Activated CD8-positive, alpha-beta T cell treated with anti-CD3 and anti-CD28 coated beads for 36 hours (primary cell): Measurements from ENCODE around the gene CUL3. TPM values are rescaled to one million over a fixed set of nuclear protein-coding genes. Genes with fewer than 3 reads are reported as not detected.

Source experiments
- ATAC-seq: fragments of 200-7000 bp; cut with Tn5 transposase; one replicate; pipeline ENCODE4 v1.10.0; 2021; ENCODE audit warnings: mild to moderate bottlenecking, moderate library complexity
- CTCF ChIA-PET: fragments of 350-600 bp; sonication (Branson Sonifier 250); formaldehyde crosslinking; loops from one replicate; lab custom pipeline; 2021; ENCODE audit warnings: antibody characterized with exemption; lab: Charles Lee
- POLR2A ChIA-PET: fragments of 350-600 bp; sonication (Branson Sonifier 250); formaldehyde crosslinking; loops from one replicate; lab custom pipeline; 2021; ENCODE audit warnings: antibody characterized with exemption; lab: Charles Lee
- DNase-seq: peaks from one replicate; pipeline ENCODE4 v3.0.0-alpha.2; 2020
- H3K27ac Mint-ChIP-seq: one replicate; pipeline ENCODE4 v1.8.0; 2021; ENCODE audit warnings: mild to moderate bottlenecking, mixed read lengths
- H3K27me3 Mint-ChIP-seq: one replicate; pipeline ENCODE4 v1.8.0; 2021; ENCODE audit warnings: mixed read lengths
- H3K36me3 Mint-ChIP-seq: one replicate; pipeline ENCODE4 v1.8.0; 2021; ENCODE audit warnings: low read depth, mixed read lengths
- H3K4me1 Mint-ChIP-seq: one replicate; pipeline ENCODE4 v1.8.0; 2021; ENCODE audit warnings: low read depth, mixed read lengths
- H3K4me3 Mint-ChIP-seq: one replicate; pipeline ENCODE4 v1.8.0; 2021; ENCODE audit warnings: mild to moderate bottlenecking, moderate library complexity, mixed read lengths
- H3K9me3 Mint-ChIP-seq: one replicate; pipeline ENCODE4 v1.8.0; 2021; ENCODE audit warnings: mixed read lengths
- CTCF ChIP-seq: fragments of 200-600 bp; IDR thresholded peaks from one replicate; pipeline ENCODE4 v1.8.0; 2022; ENCODE audit warnings: antibody characterized with exemption, mild to moderate bottlenecking
- intact Hi-C: fragments of 100-400 bp; cut with micrococcal nuclease; formaldehyde crosslinking; loops from one replicate; pipeline ENCODE4 v1.10.0; 2022
- total RNA-seq, 2 experiments: library from RNA; stranded (reverse); gene quantifications; one replicate each; pipeline ENCODE4 v1.2.3, GENCODE V29; 2021

Gene CUL3
- total RNA-seq, 2 experiments from 2014 or later = 75.0 to 76.7 TPM

DNA sequence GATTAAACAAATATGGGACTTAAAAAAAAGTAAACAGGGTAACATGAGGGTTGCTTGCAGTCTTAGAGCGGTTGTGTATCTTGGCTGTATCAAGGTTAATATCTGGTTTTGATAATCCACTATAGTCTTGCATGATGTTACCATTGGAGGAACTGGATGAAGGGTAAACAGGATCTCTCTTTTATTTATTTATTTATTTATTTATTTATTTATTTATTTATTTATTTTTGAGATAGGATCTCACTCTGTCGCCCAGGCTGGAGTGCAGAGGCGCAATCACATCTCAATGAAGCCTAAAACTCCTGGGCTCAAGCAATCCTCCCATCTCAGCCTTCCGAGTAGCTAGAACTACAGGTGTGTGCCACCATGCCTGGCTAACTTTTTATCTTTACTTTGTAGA, 140.4 kb downstream of the CUL3 start:
- no peaks in the 10 kb centered on the region for H3K9me3 Mint-ChIP-seq
- no peak overlapping the region for H3K4me3 Mint-ChIP-seq
- peaks cover 40% of the 10 kb centered on the region for H3K27me3 Mint-ChIP-seq
- ATAC-seq (no peak), DNase-seq (no peak)
- no peaks in the 10 kb centered on the region for H3K36me3 Mint-ChIP-seq
- ChIA-PET POLR2A (no interaction called here), CTCF (no interaction called here)
- intact Hi-C loops = no loop called here
- H3K27ac Mint-ChIP-seq = no peak overlapping the region
- no peak for TF ChIP-seq CTCF
- peaks cover 10% of the 10 kb centered on the region for H3K4me1 Mint-ChIP-seq

DNA sequence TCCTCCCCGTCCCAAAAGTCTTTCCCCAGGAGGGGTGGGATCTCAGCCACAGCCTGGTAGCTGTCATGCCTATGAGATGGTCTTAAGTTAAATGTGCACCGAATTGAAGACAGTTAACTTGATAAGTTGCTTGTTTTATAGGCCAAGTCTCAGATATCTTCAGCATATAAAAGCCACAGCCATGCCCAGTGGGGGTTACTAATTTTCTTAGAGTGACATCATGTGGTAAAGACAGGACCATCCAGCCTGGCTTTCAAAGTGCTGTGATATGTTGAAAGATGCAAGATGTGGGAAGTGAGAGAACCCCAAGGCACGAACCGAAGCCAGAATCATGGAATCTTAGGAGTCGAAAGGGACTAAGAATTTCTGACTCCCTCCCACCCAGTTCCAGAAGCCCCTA, 141.1 kb downstream of the CUL3 start:
- H3K36me3 Mint-ChIP-seq = no peaks in the 10 kb centered on the region
- no peak for ATAC-seq
- H3K9me3 Mint-ChIP-seq = no peaks in the 10 kb centered on the region
- H3K4me1 Mint-ChIP-seq = peaks cover 10% of the 10 kb centered on the region
- no peak overlapping the region for H3K27ac Mint-ChIP-seq
- TF ChIP-seq CTCF = no peak
- ChIA-PET POLR2A (no interaction called here), CTCF (no interaction called here)
- H3K4me3 Mint-ChIP-seq = no peak overlapping the region
- DNase-seq = no peak
- H3K27me3 Mint-ChIP-seq = peaks cover 37% of the 10 kb centered on the region
- intact Hi-C loops = no loop called here

- TF ChIP-seq CTCF = no peak
- Mint-ChIP-seq H3K27me3 (peaks cover 37% of the 10 kb centered on the region), H3K36me3 (no peaks in the 10 kb centered on the region), H3K9me3 (no peaks in the 10 kb centered on the region), H3K4me1 (peaks cover 10% of the 10 kb centered on the region), H3K4me3 (peak overlapping the region; percentile 64), H3K27ac (no peak overlapping the region)
- POLR2A ChIA-PET = no interaction called here
- ATAC-seq (peak; percentile 53), DNase-seq (peak; percentile 26)
- CTCF ChIA-PET = interaction anchor here (2.8 kb wide), 1 partner anchor 208 kb away, joined by 9 read pairs; no protein-coding TSS in a partner anchor
- intact Hi-C loops = no loop called here
These were observed 142.8 kb downstream of the CUL3 start for GRCh38 chr2:224442071-224442967.

DNA sequence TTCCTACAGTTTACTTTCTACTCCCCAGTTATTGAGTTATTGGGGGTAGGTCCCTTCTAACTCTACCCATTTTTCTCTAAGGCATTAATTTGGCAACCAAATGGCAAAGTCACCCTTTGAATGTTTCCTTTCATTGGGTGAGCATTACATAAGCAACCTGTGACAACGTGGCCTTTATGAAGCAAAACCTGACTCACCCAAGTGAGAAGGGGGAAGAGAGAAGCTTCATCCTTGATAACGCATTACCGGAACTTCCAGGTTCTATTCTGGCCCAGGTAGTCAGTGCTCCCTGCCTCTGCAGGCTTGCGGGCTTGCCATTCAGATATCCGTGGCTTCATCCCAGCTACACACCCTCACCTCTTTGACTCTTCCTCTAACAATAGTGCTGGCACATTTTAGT, 144.2 kb downstream of the CUL3 start:
- no peak for ATAC-seq

More for the DNA sequence above, 144.2 kb downstream of the CUL3 start:
- DNase-seq = no peak
- Mint-ChIP-seq H3K36me3 (no peaks in the 10 kb centered on the region), H3K9me3 (no peaks in the 10 kb centered on the region), H3K27ac (no peak overlapping the region), H3K4me3 (peak overlapping the region; percentile 45), H3K4me1 (peaks cover 10% of the 10 kb centered on the region), H3K27me3 (peaks cover 37% of the 10 kb centered on the region)
- POLR2A ChIA-PET = no interaction called here
- CTCF ChIA-PET = interaction anchor here (0.9 to 2.8 kb wide), 3 partner anchors 8 to 210 kb away, joined by 3 to 9 read pairs (median 4); no protein-coding TSS in a partner anchor
- intact Hi-C loops = no loop called here
- no peak for TF ChIP-seq CTCF
